Neural cell (in vitro differentiated cells): ENCODE results near the gene TRIM9. TPM values are rescaled to one million over a fixed set of nuclear protein-coding genes. Genes with fewer than 3 reads are reported as not detected.

Experiments
- H2AFZ ChIP-seq: fragments of 200-600, 300-800 bp; sonication (generic), shearing (Covaris generic); 2 replicates; pipeline ENCODE4 v1.6.0; 2014; ENCODE audit warnings: low read depth, mild to moderate bottlenecking, antibody characterized with exemption, low read length, moderate library complexity
- H3F3A ChIP-seq: fragments of 200-600 bp; shearing (Covaris generic); 2 replicates; pipeline ENCODE4 v1.6.1; 2016; ENCODE audit warnings: mild to moderate bottlenecking, moderate library complexity, mixed read lengths, antibody characterized with exemption, low read length; ENCODE audit not compliant: insufficient read depth, poor library complexity, severe bottlenecking
- H3K27ac ChIP-seq: fragments of 200-600, 300-800 bp; sonication (generic), shearing (Covaris generic); 2 replicates; pipeline ENCODE4 v1.5.1; 2014; ENCODE audit warnings: mild to moderate bottlenecking, low read length, moderate library complexity
- H3K27me3 ChIP-seq: fragments of 300-800, 200-600 bp; sonication (generic), shearing (Covaris generic); 2 replicates; pipeline ENCODE4 v1.6.0; 2014; ENCODE audit warnings: mild to moderate bottlenecking, low read depth, low read length, moderate library complexity; ENCODE audit not compliant: insufficient read depth
- H3K36me3 ChIP-seq: fragments of 300-800, 200-600 bp; sonication (generic), shearing (Covaris generic); 2 replicates; pipeline ENCODE4 v1.5.1; 2014; ENCODE audit warnings: mild to moderate bottlenecking, antibody characterized with exemption, low read length, moderate library complexity; ENCODE audit not compliant: insufficient read depth
- H3K4me2 ChIP-seq: fragments of 300-800, 200-600 bp; sonication (generic), shearing (Covaris generic); 2 replicates; pipeline ENCODE4 v1.6.0; 2014; ENCODE audit warnings: mild to moderate bottlenecking, low read length
- H3K4me3 ChIP-seq: fragments of 300-800, 200-600 bp; sonication (generic), shearing (Covaris generic); 2 replicates; pipeline ENCODE4 v1.5.1; 2014; ENCODE audit warnings: mild to moderate bottlenecking, low read length, moderate library complexity
- H3K79me2 ChIP-seq: fragments of 200-600 bp; shearing (Covaris generic); replicated peaks from 2 replicates; pipeline ENCODE4 v1.6.0; 2014; ENCODE audit warnings: mild to moderate bottlenecking, low read length, moderate library complexity; ENCODE audit not compliant: insufficient read depth
- H3K9ac ChIP-seq: fragments of 300-800, 200-600 bp; sonication (generic), shearing (Covaris generic); 2 replicates; pipeline ENCODE4 v1.6.1; 2016; ENCODE audit warnings: mild to moderate bottlenecking, low read length, mixed read lengths
- H3K9me2 ChIP-seq: fragments of 200-600 bp; shearing (Covaris generic); 2 replicates; pipeline ENCODE4 v1.6.1; 2016; ENCODE audit warnings: mild to moderate bottlenecking, low read length, mixed read lengths; ENCODE audit not compliant: insufficient read depth
- H3K9me3 ChIP-seq: fragments of 200-600, 300-800 bp; sonication (generic), shearing (Covaris generic); 2 replicates; pipeline ENCODE4 v1.6.1; 2016; ENCODE audit warnings: mild to moderate bottlenecking, mixed run types, low read length, moderate library complexity, mixed read lengths
- H4K20me1 ChIP-seq: fragments of 200-600 bp; shearing (Covaris generic); 2 replicates; pipeline ENCODE4 v1.6.1; 2016; ENCODE audit warnings: mild to moderate bottlenecking, mixed run types; ENCODE audit not compliant: insufficient read depth
- CTCF ChIP-seq: fragments of 450-650 bp; IDR thresholded peaks from 2 replicates; pipeline ENCODE4 v1.5.1; 2014; ENCODE audit warnings: antibody characterized with exemption, mild to moderate bottlenecking, moderate library complexity; ENCODE audit not compliant: poor library complexity, severe bottlenecking
- EP300 ChIP-seq: fragments of 450-650 bp; conservative IDR thresholded peaks from 2 replicates; pipeline ENCODE4 v1.6.1; 2014; ENCODE audit warnings: antibody characterized with exemption, mild to moderate bottlenecking, moderate library complexity; ENCODE audit not compliant: poor library complexity, severe bottlenecking
- EZH2 ChIP-seq: fragments of 200-600, 300-800 bp; shearing (Covaris generic), sonication (generic); IDR thresholded peaks from 2 replicates; pipeline ENCODE4 v1.6.1; 2014; ENCODE audit warnings: antibody characterized with exemption, low read length, borderline replicate concordance, mild to moderate bottlenecking; ENCODE audit not compliant: insufficient read depth, poor library complexity, severe bottlenecking
- MXI1 ChIP-seq: fragments of 450-650 bp; conservative IDR thresholded peaks from 2 replicates; pipeline ENCODE4 v1.6.1; 2014; ENCODE audit warnings: antibody characterized with exemption, mild to moderate bottlenecking; ENCODE audit not compliant: poor library complexity, severe bottlenecking
- POLR2AphosphoS5 ChIP-seq: IDR thresholded peaks from 2 replicates; pipeline ENCODE4 v1.6.1; 2012
- RAD21 ChIP-seq: fragments of 450-650 bp; conservative IDR thresholded peaks from 2 replicates; pipeline ENCODE4 v1.6.1; 2014; ENCODE audit warnings: antibody characterized with exemption, mild to moderate bottlenecking, moderate library complexity
- REST ChIP-seq: IDR thresholded peaks from 2 replicates; pipeline ENCODE4 v1.6.1; 2012; ENCODE audit warnings: borderline replicate concordance
- SMC3 ChIP-seq: fragments of 450-650 bp; conservative IDR thresholded peaks from 2 replicates; pipeline ENCODE4 v1.6.1; 2014; ENCODE audit warnings: antibody characterized with exemption, mild to moderate bottlenecking, moderate library complexity; ENCODE audit not compliant: poor library complexity
- TAF1 ChIP-seq: IDR thresholded peaks from 2 replicates; pipeline ENCODE4 v1.6.1; 2012; ENCODE audit warnings: low read depth
- polyA plus RNA-seq: library from polyadenylated mRNA; depleted of rRNA; stranded (reverse); fragments of >200 nt; gene quantifications from 2 replicates; pipeline ENCODE4 v1.2.3, GENCODE V29; 2014

TRIM9 gene
- polyA plus RNA-seq, 1 donor from 2014 or later = 15.9 TPM

- Histone ChIP-seq H3K9ac (no peak overlapping the region), H3K27me3 (peaks cover 4% of the 10 kb centered on the region), H3K27ac (no peak overlapping the region)
Measured at GRCh38 chr14:51117593-51117992, 22.7 kb upstream of the TRIM9 start.

GRCh38 chr14:51116682-51117081, 21.8 kb upstream of the TRIM9 start:
- H3K9me2 ChIP-seq = no peaks in the 10 kb centered on the region

More at GRCh38 chr14:51117593-51117992, 22.7 kb upstream of the TRIM9 start:
- H2AFZ ChIP-seq = no peak overlapping the region
- H3K36me3 ChIP-seq = no peaks in the 10 kb centered on the region
- TF ChIP-seq TAF1 (no peak), POLR2AphosphoS5 (no peak)
- H3K79me2 ChIP-seq = no peaks in the 10 kb centered on the region
- H4K20me1 ChIP-seq = no peaks in the 10 kb centered on the region
- H3K9me2 ChIP-seq = no peaks in the 10 kb centered on the region
- no peak overlapping the region for H3K4me2 ChIP-seq
- no peak overlapping the region for H3K4me3 ChIP-seq
- H3K9me3 ChIP-seq = no peaks in the 10 kb centered on the region
- H3F3A ChIP-seq = no peaks in the 10 kb centered on the region

GRCh38 chr14:51109651-51110050, 14.7 kb upstream of the TRIM9 start:
- Histone ChIP-seq H3K9ac (no peak overlapping the region), H3K4me3 (no peak overlapping the region), H3K9me3 (no peaks in the 10 kb centered on the region), H3K36me3 (no peaks in the 10 kb centered on the region), H4K20me1 (no peaks in the 10 kb centered on the region), H3K79me2 (no peaks in the 10 kb centered on the region), H3K27ac (no peak overlapping the region), H2AFZ (no peak overlapping the region), H3K4me2 (no peak overlapping the region), H3F3A (no peaks in the 10 kb centered on the region), H3K27me3 (no peaks in the 10 kb centered on the region), H3K9me2 (no peaks in the 10 kb centered on the region)
- TF ChIP-seq TAF1 (no peak), EZH2 (no peak), SMC3 (no peak), EP300 (no peak), RAD21 (no peak), CTCF (no peak), MXI1 (no peak), REST (no peak), POLR2AphosphoS5 (no peak)

More at GRCh38 chr14:51116682-51117081, 21.8 kb upstream of the TRIM9 start:
- H3K79me2 ChIP-seq = no peaks in the 10 kb centered on the region
- H3K4me3 ChIP-seq = no peak overlapping the region
- H3K27me3 ChIP-seq = peaks cover 4% of the 10 kb centered on the region
- H2AFZ ChIP-seq = no peak overlapping the region
- no peaks in the 10 kb centered on the region for H4K20me1 ChIP-seq
- no peak overlapping the region for H3K4me2 ChIP-seq
- H3F3A ChIP-seq = no peaks in the 10 kb centered on the region
- H3K9me3 ChIP-seq = no peaks in the 10 kb centered on the region
- H3K36me3 ChIP-seq = no peaks in the 10 kb centered on the region
- no peak overlapping the region for H3K27ac ChIP-seq
- H3K9ac ChIP-seq = no peak overlapping the region
- TF ChIP-seq POLR2AphosphoS5 = no peak
- TF ChIP-seq RAD21 = no peak
- no peak for TF ChIP-seq MXI1
- no peak for TF ChIP-seq REST
